IgD-negative memory B cell (primary cell): ENCODE measurements around the gene FOXS1. TPM values are rescaled to one million over a fixed set of nuclear protein-coding genes. Genes with fewer than 3 reads are reported as not detected.

Experiments used
- H3K27ac Mint-ChIP-seq, 3 donors: one replicate each; pipeline ENCODE4 v1.8.0; 2020 to 2022; ENCODE audit warnings: mild to moderate bottlenecking in 3 of 3, mixed read lengths in 3 of 3, moderate library complexity in 1 of 3
- H3K27me3 Mint-ChIP-seq: one replicate; pipeline ENCODE4 v1.8.0; 2021; ENCODE audit warnings: mixed read lengths
- H3K36me3 Mint-ChIP-seq: one replicate; pipeline ENCODE4 v1.8.0; 2020; ENCODE audit warnings: mild to moderate bottlenecking, mixed read lengths
- H3K4me1 Mint-ChIP-seq, 3 donors: one replicate each; pipeline ENCODE4 v1.8.0; 2020 to 2022; ENCODE audit warnings: mixed read lengths in 3 of 3, mild to moderate bottlenecking in 1 of 3
- H3K4me3 Mint-ChIP-seq, 4 donors: one replicate each; pipeline ENCODE4 v1.8.0; 2020 to 2022; ENCODE audit warnings: mild to moderate bottlenecking in 4 of 4, mixed read lengths in 4 of 4, moderate library complexity in 3 of 4
- H3K9me3 Mint-ChIP-seq, 3 donors: one replicate each; pipeline ENCODE4 v1.8.0; 2020 to 2021; ENCODE audit warnings: mixed read lengths in 3 of 3, mild to moderate bottlenecking in 1 of 3
- polyA plus RNA-seq: library from polyadenylated mRNA; unstranded; fragments of 300-500 nt; fragmentation: Illumina TruSeq; gene quantifications from one replicate; pipeline ENCODE4 v1.2.3, GENCODE V29; 2021

The FOXS1 gene
- polyA plus RNA-seq = not detected

DNA sequence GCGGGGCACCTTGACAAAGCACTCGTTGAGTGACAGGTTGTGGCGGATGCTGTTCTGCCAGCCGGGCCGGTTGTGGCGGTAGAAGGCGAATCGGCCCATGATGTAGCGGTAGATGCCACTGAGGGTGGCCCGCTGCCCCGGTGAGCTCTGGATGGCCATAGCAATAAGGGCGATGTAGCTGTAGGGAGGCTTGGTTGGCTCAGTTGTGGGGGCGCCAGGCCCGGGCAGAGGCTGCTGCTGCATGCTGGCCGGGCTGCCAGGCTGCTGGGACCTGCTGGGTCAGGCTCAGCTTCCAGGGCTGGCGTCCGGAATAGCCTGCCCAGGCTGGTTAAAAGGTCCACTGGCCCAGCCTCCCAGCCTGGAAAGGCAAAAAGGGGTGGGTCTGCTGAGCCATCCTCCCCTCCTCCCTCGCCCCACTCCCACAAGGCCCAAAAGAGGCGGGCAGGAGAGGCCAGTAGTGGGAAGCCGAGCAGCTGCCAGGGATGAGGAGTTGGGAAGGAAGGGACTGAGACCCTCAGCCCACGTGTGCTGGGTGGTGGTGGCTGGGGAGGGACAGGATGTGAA is at the start of gene FOXS1:
FOXS1 (minus strand) TSS at position 305 of the 564 bp plus-strand sequence; CDS start at position 243, 62 bp downstream.
- H3K9me3 Mint-ChIP-seq = no peaks in the 10 kb centered on the region
- peaks cover 0 to 3% (median 2%) of the 10 kb centered on the region in 3 donors for H3K4me1 Mint-ChIP-seq
- H3K27me3 Mint-ChIP-seq = no peaks in the 10 kb centered on the region
- no peak within 1 kb of the TSS for H3K4me3 Mint-ChIP-seq
- peaks cover 1% of the 10 kb centered on the region for H3K36me3 Mint-ChIP-seq
- no peak within 1 kb of the TSS for H3K27ac Mint-ChIP-seq

DNA sequence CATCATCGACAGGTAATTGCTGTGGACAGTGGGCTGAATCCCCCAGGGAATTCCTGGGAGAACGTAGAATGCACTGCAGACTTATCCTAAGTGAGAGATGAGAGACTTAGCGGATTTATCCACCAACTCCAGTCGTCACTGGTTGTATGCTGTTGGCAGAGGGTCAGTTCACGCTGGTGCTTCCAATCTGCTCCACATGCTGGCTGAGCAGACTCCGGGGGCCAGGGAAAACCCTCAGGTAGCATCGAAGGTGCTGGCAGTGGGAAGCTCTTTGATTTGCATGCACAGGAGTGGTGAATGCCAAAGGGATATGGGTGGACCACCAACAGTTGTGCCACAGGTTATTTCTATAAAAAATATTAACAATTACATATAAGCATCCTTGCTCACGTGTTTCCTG is 45.2 kb upstream of the FOXS1 start:
- Mint-ChIP-seq H3K27ac (no peak overlapping the region), H3K4me1 (peaks cover 6 to 9% (median 7%) of the 10 kb centered on the region in 3 donors), H3K27me3 (peaks cover 2% of the 10 kb centered on the region), H3K36me3 (no peaks in the 10 kb centered on the region), H3K9me3 (no peaks in the 10 kb centered on the region), H3K4me3 (no peak overlapping the region)

DNA sequence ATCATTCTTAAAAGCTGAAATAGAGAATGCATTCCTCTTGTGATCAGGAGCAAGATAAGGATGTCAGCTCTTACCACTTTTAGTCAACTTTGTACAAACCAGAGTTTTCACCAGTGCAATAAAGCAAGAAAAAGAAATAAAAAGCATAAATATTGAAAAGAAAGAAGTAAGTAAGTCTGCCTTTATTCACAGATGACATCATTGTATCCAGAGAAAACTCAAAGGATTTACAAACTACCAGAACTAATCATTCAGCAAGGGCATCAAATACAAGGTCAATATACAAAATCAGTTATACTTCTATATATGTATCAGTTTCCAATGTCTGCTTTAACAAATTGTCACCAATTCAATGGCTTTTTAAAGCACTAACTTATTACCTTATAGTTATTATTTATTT is 38.4 kb upstream of the FOXS1 start:
- no peak overlapping the region for H3K4me3 Mint-ChIP-seq
- H3K9me3 Mint-ChIP-seq = peaks cover 0 to 1% (median 0%) of the 10 kb centered on the region in 3 donors
- peaks cover 0 to 9% (median 3%) of the 10 kb centered on the region in 3 donors for H3K4me1 Mint-ChIP-seq
- no peak overlapping the region for H3K27ac Mint-ChIP-seq
- H3K36me3 Mint-ChIP-seq = no peaks in the 10 kb centered on the region
- no peaks in the 10 kb centered on the region for H3K27me3 Mint-ChIP-seq

DNA sequence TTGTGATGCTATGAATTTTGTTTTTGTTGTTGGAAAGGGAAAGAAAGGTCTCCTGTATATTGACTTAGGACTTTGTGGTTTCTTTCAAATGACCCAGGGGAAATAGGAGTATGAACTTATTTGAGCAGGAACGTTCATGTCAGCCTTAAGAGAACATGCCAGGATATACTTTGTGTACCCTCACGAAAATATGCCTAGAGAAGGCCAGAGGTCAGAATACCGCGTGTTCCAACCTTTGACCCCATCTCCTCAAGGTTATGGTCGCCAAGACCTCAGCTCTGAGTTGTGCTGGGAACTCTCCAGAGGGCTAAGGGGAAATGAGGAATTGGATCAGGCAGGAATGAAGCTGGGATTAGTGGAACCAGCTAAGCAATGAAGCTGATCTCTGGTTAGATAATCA is 36.5 kb upstream of the FOXS1 start:
- peak overlapping the region in 2 of 4 donors; percentile 30 to 88 for H3K4me3 Mint-ChIP-seq
- peaks cover 0 to 1% (median 0%) of the 10 kb centered on the region in 3 donors for H3K9me3 Mint-ChIP-seq
- no peaks in the 10 kb centered on the region for H3K36me3 Mint-ChIP-seq
- no peak overlapping the region for H3K27ac Mint-ChIP-seq
- H3K4me1 Mint-ChIP-seq = peaks cover 0 to 9% (median 3%) of the 10 kb centered on the region in 3 donors
- no peaks in the 10 kb centered on the region for H3K27me3 Mint-ChIP-seq

DNA sequence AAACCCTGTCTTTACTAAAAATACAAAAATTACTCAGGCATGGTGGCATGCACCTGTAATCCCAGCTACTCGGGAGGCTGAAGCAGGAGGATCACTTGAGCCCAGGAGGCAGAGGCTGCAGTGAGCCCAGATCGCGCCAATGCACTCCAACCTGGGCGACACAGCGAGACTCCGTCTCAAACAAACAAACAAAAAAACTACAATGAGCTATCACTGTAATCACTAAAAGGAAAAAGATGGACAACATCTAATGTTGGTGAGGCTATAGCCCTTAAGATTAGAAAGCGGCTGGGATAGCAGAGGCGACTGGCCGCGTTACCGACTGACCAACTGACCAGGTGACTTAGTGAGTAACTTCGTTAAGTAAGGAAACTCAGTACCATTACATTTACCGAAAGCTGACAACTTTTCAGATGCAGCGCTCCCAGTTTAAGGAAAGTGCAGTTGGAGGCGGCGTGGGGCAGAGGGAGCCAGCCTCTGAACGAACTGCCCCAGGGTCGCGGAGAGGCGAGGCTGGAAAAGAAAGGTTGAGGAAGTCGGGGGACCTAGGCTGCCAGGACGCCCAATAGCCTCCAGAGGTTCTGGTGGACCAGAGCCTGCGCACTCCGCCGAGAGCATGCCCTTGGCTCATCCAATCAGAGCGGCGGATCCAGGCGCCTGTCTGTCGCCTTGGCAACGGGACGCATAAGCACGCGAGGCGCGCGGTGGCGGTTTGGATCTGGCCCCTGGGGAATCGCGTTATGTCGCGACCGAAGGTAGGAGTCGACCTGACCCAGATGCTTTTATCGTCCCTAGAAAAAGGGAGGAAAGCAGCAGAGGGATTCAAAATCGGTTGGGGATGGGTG is 34.0 kb upstream of the FOXS1 start:
- peak overlapping the region; percentile 87 to 94 (median 90) for H3K27ac Mint-ChIP-seq
- H3K9me3 Mint-ChIP-seq = peaks cover 0 to 1% (median 0%) of the 10 kb centered on the region in 3 donors
- H3K4me1 Mint-ChIP-seq = peaks cover 0 to 9% (median 3%) of the 10 kb centered on the region in 3 donors
- no peaks in the 10 kb centered on the region for H3K27me3 Mint-ChIP-seq
- peak overlapping the region; percentile 88 to 99 (median 94) for H3K4me3 Mint-ChIP-seq
- H3K36me3 Mint-ChIP-seq = no peaks in the 10 kb centered on the region

DNA sequence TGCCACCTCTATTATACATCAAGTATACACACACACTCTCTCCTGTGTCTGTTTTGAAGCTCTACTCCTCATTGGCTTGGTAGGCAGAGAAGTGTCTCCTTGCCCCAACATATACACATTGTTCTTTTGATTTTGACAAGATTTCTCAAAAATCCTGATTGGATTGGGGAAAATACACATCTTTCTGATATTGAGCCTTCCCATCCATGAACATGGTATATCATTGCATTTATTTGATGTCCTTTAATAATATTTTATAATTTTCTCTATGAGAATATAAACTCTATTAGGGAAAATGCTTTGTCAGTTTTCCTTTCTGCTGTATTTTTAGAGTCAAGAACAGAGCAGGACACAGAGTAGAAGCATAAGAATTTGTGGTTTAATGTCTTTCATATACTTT is 32.3 kb upstream of the FOXS1 start:
- H3K36me3 Mint-ChIP-seq = no peaks in the 10 kb centered on the region
- H3K9me3 Mint-ChIP-seq = peaks cover 0 to 1% (median 0%) of the 10 kb centered on the region in 3 donors
- H3K4me3 Mint-ChIP-seq = peak overlapping the region in 1 of 4 donors; percentile 38

DNA sequence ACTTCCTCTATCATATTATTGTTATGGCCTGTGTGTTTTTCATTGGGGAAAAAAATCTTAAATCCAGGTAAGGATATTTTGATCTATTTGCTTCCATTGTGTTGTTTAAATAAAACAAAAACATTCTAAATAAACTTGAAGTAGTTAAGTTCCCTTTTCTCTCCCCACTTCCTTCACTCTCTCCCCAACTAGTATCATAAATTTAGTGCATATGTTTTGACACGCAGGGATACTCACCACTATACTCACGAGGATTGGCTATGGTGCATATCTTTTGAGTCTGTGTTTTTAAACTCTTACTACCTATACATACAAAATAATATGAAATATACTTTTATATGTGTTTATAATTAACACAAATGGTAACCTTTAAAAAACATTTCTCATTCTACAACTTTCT is 30.3 kb upstream of the FOXS1 start:
- peaks cover 1% of the 10 kb centered on the region for H3K36me3 Mint-ChIP-seq
- H3K27me3 Mint-ChIP-seq = peaks cover 7% of the 10 kb centered on the region
- peaks cover 0 to 10% (median 5%) of the 10 kb centered on the region in 3 donors for H3K4me1 Mint-ChIP-seq
- no peak overlapping the region for H3K27ac Mint-ChIP-seq
- H3K9me3 Mint-ChIP-seq = peaks cover 0 to 1% (median 0%) of the 10 kb centered on the region in 3 donors
- no peak overlapping the region for H3K4me3 Mint-ChIP-seq

More for the DNA sequence above, 32.3 kb upstream of the FOXS1 start:
- Mint-ChIP-seq H3K27me3 (no peaks in the 10 kb centered on the region), H3K4me1 (peaks cover 0 to 9% (median 3%) of the 10 kb centered on the region in 3 donors), H3K27ac (no peak overlapping the region)

DNA sequence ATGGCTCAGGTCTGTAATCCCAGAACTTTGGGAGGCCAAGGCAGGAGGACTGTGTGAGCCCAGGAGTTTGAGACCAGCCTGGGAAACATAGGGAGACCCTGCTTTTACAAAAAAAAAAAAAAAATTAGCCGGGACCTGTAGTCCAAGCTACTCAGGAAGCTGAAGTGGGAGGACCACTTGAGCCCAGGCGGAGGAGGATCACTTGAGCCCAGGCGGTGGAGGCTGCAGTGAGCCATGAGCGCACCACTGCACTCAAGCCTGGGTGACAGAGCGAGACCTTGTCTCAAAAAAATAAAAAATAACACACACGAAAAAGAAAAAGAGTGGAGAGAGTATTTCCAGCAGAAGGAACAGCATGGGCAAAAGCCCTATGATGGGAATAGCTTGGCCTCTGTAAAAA is 27.0 kb upstream of the FOXS1 start:
- Mint-ChIP-seq H3K4me3 (no peak overlapping the region), H3K9me3 (no peaks in the 10 kb centered on the region), H3K4me1 (peaks cover 15 to 17% (median 16%) of the 10 kb centered on the region in 3 donors), H3K36me3 (peaks cover 1% of the 10 kb centered on the region), H3K27ac (no peak overlapping the region), H3K27me3 (peaks cover 28% of the 10 kb centered on the region)

DNA sequence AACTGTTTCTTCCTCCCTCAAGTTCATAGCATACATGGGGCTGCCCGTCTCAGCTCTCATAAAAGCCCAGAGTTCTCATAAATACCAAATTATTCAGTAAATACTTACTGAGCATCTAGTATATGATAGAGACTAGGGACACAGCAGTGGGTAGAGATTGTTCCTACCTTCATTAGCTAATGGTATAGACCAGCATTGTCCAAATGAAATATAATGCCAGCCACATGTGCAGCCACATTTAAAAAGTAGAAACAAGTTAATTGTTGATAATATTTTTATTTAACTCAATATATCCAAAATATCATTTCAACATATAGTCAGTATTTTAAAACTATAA is 26.2 kb upstream of the FOXS1 start:
- H3K4me3 Mint-ChIP-seq = peak overlapping the region in 3 of 4 donors; percentile 10 to 86 (median 76)
- H3K9me3 Mint-ChIP-seq = no peaks in the 10 kb centered on the region
- no peak overlapping the region for H3K27ac Mint-ChIP-seq
- H3K27me3 Mint-ChIP-seq = peaks cover 35% of the 10 kb centered on the region
- peaks cover 1% of the 10 kb centered on the region for H3K36me3 Mint-ChIP-seq
- H3K4me1 Mint-ChIP-seq = peaks cover 15 to 20% (median 16%) of the 10 kb centered on the region in 3 donors

DNA sequence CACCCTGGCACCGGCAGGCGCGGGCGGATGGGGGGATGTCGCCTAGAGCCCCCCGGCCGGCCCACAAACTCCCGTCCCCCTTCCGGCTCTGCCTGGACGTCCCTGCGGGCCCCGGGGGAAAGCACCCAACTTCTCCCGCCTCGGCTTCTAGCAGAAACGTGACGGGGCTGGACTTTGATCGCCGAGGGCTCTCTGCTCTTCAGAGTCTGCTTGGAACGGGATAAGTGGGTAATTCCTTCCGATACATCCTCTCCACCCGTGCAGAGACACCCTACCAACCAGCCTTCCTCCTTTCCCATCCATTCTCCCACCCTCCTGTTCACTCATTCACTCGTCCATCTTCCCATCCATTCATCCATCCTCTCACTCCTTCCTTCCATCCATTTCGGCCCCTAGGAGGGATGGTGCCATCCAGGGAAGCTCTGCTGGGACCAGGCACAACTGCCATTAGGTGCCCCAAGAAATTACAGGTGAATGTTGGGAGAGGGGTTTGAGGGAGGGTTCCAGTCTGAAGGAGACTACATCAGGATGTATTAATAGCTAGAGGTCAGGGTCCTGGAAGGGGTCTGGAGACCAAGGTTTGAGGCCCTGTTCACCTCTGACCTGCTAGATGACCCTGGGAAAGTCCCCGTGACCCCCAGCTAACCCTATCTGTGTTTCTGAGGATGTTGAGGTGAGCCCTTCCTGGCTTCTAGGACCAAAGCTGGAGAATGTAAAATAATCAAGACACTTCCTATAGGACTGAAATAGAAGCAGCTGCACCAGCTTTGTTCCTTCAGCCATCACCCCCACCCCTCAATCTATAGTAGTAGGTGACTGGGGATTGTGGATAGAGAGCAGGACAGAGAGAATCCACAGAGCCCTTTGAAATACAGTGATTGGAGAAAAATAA is 25.6 kb upstream of the FOXS1 start:
- no peak overlapping the region for H3K27ac Mint-ChIP-seq
- peaks cover 15 to 20% (median 16%) of the 10 kb centered on the region in 3 donors for H3K4me1 Mint-ChIP-seq
- H3K9me3 Mint-ChIP-seq = no peaks in the 10 kb centered on the region
- H3K27me3 Mint-ChIP-seq = peaks cover 35% of the 10 kb centered on the region
- peaks cover 1% of the 10 kb centered on the region for H3K36me3 Mint-ChIP-seq
- H3K4me3 Mint-ChIP-seq = peak overlapping the region; percentile 10 to 88 (median 81)

DNA sequence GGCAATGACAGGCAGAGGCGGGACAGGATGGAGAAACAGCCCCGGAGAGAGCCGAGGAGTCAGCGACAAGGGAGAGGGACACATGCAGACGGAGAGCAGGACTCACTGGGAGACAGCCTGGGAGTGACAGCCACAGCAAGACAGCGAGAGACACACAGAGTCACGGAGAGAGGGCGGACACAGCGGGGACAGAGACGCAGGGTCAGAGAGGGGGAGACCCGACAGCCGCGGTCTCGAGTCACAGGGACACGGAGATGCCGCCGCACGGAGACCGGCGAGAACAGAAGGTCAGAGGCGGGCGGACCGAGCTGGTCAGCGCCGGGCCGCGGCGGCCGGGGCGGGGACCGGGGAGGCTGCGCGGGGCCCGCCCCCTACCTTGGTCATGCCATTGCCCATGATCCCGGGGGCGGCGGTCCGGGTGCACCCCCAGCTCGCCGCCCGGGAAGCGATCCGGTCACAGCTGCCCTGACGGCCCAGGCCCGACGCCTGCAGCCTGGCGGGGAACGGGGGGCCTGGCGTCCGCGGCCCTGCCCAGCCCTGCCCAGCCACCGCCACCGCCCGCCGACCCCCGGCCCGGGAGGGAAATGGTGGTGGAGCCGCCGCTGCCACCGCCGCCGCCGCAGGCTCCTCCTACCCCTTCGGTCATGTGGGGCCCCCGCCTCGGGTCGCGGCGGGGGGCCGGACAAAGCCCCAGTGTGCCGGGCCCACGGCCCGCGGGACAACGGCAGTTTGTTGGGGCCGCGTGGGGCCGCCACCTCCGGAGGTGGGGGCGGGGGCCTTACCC is 24.7 kb upstream of the FOXS1 start, which contains the start of the genes DUSP15 and TTLL9:
DUSP15 (minus strand) TSS at position 586 of the 784 bp plus-strand sequence; CDS start at position 396, 190 bp downstream.
TTLL9 (plus strand) TSS at position 693 of the 784 bp plus-strand sequence. CDS start 493 bp downstream, outside the sequence.
- Mint-ChIP-seq H3K36me3 (peaks cover 1% of the 10 kb centered on the region), H3K9me3 (no peaks in the 10 kb centered on the region), H3K27ac (peak within 1 kb of the TSS in 1 of 3 donors; percentile 29), H3K27me3 (peaks cover 35% of the 10 kb centered on the region), H3K4me3 (peak within 1 kb of the TSS; percentile 39 to 94 (median 88)), H3K4me1 (peaks cover 15 to 20% (median 16%) of the 10 kb centered on the region in 3 donors)

DNA sequence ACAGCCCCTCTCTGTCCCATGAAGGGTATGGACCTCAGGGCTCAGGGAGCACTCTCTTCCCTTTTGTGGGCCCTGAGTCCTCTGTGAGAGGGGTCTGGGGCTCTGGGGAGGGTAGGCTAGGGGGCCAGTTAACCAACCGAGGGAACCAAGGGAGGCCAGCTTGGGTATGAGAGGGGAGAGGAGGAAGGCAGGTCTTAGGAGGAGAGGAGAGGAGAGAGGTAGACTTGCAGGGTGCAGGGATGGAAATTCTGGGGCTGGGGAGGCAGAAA is 24.2 kb upstream of the FOXS1 start:
- no peaks in the 10 kb centered on the region for H3K9me3 Mint-ChIP-seq
- H3K4me3 Mint-ChIP-seq = peak overlapping the region; percentile 39 to 94 (median 88)
- H3K36me3 Mint-ChIP-seq = peaks cover 1% of the 10 kb centered on the region
- peaks cover 35% of the 10 kb centered on the region for H3K27me3 Mint-ChIP-seq
- H3K27ac Mint-ChIP-seq = peak overlapping the region in 1 of 3 donors; percentile 29
- H3K4me1 Mint-ChIP-seq = peaks cover 15 to 20% (median 16%) of the 10 kb centered on the region in 3 donors

DNA sequence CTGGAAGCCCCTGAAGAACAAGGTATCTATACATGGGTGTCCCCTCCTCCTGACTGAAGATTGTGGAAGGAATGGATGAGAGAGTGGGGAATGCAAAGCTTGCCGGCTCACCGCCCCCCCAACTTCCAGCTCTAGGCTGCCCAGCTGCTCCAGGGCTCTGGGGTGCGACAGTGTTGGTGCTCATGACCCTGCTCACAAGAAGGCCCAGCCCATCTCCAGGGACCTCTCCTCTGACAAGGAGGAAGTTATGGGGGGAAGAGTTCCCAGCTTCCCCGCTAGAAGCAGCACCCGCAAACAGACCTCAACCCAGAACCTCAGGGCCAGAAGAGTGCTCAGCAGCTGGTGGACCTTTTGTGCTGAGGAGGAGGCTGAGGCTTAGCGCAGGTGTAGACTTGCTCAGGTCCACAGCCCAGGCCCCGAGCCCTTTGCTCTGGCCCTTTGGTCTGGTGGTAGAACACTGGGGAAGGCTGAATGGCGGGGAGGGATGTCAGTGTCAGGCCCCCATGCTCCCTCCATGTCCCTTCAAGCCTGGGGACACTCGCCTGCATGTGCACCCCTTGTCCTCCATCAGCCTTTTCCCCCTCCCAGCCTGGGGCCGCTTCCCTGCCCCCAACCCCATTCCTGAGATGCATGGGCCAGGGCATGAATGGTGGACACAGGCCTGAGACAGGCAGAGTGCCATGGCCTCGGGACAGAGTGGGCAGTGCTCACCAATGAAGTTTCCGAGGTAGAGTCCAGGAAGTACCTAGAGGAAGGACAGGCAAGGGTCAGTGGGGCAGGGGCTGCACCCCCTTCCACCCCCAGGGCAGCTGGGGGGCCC is 23.7 kb upstream of the FOXS1 start:
- Mint-ChIP-seq H3K4me1 (peaks cover 15 to 20% (median 16%) of the 10 kb centered on the region in 3 donors), H3K27ac (peak overlapping the region in 1 of 3 donors; percentile 46), H3K36me3 (peaks cover 1% of the 10 kb centered on the region), H3K4me3 (peak overlapping the region; percentile 46 to 94 (median 86)), H3K9me3 (no peaks in the 10 kb centered on the region), H3K27me3 (peaks cover 35% of the 10 kb centered on the region)
